Breast epithelium (tissue), 4 donors: ENCODE results near the gene BLOC1S2. TPM values are rescaled to one million over a fixed set of nuclear protein-coding genes. Genes with fewer than 3 reads are reported as not detected.
"Not testable (repeated sequence)": the region's sequence is repeated elsewhere in the genome, so short reads cannot be mapped to it uniquely, and the experiment has no call there.

Experiments
- DNase-seq, 2 donors: peaks; one replicate each; pipeline ENCODE4 v3.0.0-alpha.2; 2019; ENCODE audit warnings: low spot score in 2 of 2
- H3K27ac ChIP-seq, 2 donors: fragments of 200-600 bp; sonication (generic) in 1 of 2; one replicate each; pipeline ENCODE4 v1.5.1; 2016 to 2019; ENCODE audit warnings: mild to moderate bottlenecking in 1 of 2
- H3K27me3 ChIP-seq, 2 donors: fragments of 200-600 bp; sonication (generic) in 1 of 2; one replicate each; pipeline versions ENCODE4 v1.5.1 to v1.6.0; 2017 to 2019; ENCODE audit warnings: control low read depth in 1 of 2, mild to moderate bottlenecking in 1 of 2
- H3K36me3 ChIP-seq: fragments of 200-600 bp; one replicate; pipeline ENCODE4 v1.5.1; 2019
- H3K4me1 ChIP-seq, 2 donors: fragments of 200-600 bp; sonication (generic); one replicate each; pipeline ENCODE4 v1.5.1; 2016 to 2019; ENCODE audit warnings: control low read depth in 1 of 2
- H3K4me3 ChIP-seq, 3 donors: fragments of 200-600 bp; sonication (generic); 1 replicate in 2 of 3; 2 replicates in 1 of 3; pipeline ENCODE4 v1.5.1; 2016 to 2019; ENCODE audit warnings: mild to moderate bottlenecking in 3 of 3, moderate library complexity in 2 of 3
- H3K9me3 ChIP-seq, 2 donors: fragments of 200-600 bp; sonication (generic) in 1 of 2; one replicate each; pipeline ENCODE4 v1.5.1; 2016 to 2019; ENCODE audit warnings: control low read depth in 1 of 2
- POLR2A ChIP-seq: fragments of 450-650 bp; IDR thresholded peaks from one replicate; pipeline ENCODE4 v1.6.1; 2016; ENCODE audit warnings: antibody characterized with exemption, mild to moderate bottlenecking, moderate library complexity
- POLR2AphosphoS5 ChIP-seq, 3 donors: sonication (generic); formaldehyde crosslinking; IDR thresholded peaks; one replicate each; pipeline ENCODE4 v1.6.1; 2017; ENCODE audit warnings: antibody characterized with exemption in 3 of 3
- intact Hi-C: fragments of 100-400 bp; cut with DNase I; formaldehyde crosslinking; loops from one replicate; pipeline ENCODE4 v1.15.1; 2023; ENCODE audit warnings: low total_unique reads
- total RNA-seq, 3 donors: library from RNA; depleted of rRNA; stranded (reverse); fragments of >200 nt; gene quantifications; one replicate each; pipeline ENCODE4 v1.1.0, GENCODE V29; 2016
- TF ChIP-seq, protein P1 (sequence below), 3 donors: fragments of 450-650 bp; IDR thresholded peaks; one replicate each; pipeline ENCODE4 v1.5.1; 2016 to 2017; ENCODE audit warnings: antibody characterized with exemption in 3 of 3, mild to moderate bottlenecking in 3 of 3, moderate library complexity in 3 of 3

Gene BLOC1S2
- total RNA-seq, 3 donors from 2014 or later, result 25.9 to 28.0 (median 26.5) TPM

DNA sequence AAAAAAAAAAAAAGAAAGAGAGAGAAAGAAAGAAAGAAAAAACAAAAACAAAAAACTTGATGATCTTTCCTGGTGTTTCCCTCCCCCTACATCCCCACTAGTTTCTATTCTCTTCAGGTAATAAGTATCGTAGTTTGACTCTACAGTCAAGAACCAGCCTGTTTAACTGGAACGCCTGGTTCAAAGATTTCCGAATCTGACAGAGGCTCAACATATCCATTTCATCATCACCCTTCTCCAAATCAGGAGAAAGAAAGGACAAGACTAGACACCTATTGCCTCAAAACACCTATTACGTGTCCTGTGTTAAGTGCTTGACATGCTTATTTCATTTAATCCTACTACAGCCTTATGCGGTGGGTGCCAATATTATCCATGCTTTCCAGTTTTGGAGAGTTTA is 20.4 kb upstream of the BLOC1S2 start:
- TF ChIP-seq POLR2A (no peak), POLR2AphosphoS5 (IDR thresholded peaks at IDR 0.05) (no peak)
- TF ChIP-seq, protein P1, sequence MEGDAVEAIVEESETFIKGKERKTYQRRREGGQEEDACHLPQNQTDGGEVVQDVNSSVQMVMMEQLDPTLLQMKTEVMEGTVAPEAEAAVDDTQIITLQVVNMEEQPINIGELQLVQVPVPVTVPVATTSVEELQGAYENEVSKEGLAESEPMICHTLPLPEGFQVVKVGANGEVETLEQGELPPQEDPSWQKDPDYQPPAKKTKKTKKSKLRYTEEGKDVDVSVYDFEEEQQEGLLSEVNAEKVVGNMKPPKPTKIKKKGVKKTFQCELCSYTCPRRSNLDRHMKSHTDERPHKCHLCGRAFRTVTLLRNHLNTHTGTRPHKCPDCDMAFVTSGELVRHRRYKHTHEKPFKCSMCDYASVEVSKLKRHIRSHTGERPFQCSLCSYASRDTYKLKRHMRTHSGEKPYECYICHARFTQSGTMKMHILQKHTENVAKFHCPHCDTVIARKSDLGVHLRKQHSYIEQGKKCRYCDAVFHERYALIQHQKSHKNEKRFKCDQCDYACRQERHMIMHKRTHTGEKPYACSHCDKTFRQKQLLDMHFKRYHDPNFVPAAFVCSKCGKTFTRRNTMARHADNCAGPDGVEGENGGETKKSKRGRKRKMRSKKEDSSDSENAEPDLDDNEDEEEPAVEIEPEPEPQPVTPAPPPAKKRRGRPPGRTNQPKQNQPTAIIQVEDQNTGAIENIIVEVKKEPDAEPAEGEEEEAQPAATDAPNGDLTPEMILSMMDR (IDR thresholded peaks at IDR 0.05), result no peak
- DNase-seq, result no peak
- Histone ChIP-seq H3K4me3 (no peak overlapping the region), H3K27ac (no peak overlapping the region), H3K27me3 (peaks cover 0 to 22% of the 10 kb centered on the region in 2 donors), H3K36me3 (no peaks in the 10 kb centered on the region), H3K9me3 (no peaks in the 10 kb centered on the region), H3K4me1 (no peaks in the 10 kb centered on the region)
- intact Hi-C loops, result no loop called here

DNA sequence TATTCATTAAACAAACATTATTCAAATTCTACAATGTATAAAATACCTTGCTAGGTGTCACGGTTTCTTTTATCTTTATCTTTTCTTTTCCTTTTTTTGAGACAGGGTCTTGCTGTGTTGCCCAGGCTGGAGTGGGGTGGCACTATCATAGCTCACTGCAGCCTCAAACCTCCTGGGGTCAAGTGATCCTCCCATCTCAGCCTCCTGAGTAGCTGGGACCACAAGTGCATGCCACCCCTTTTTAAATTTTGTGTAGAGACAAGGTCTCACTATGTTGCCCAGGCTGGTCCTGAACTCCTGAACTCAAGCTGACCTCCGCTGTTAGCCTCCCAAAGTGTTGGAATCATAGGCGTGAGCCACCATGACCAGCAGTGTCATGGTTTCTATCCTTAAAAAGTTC is 17.9 kb upstream of the BLOC1S2 start:
- TF ChIP-seq POLR2A (no peak), POLR2AphosphoS5 (IDR thresholded peaks at IDR 0.05) (no peak)
- TF ChIP-seq, protein P1 (IDR thresholded peaks at IDR 0.05), result no peak
- H3K27ac ChIP-seq, result no peak overlapping the region
- no peak for DNase-seq
- H3K4me1 ChIP-seq, result no peaks in the 10 kb centered on the region
- intact Hi-C loops, result no loop called here
- peaks cover 0 to 22% of the 10 kb centered on the region in 2 donors for H3K27me3 ChIP-seq
- no peaks in the 10 kb centered on the region for H3K9me3 ChIP-seq
- no peak overlapping the region for H3K4me3 ChIP-seq
- H3K36me3 ChIP-seq, result no peaks in the 10 kb centered on the region

DNA sequence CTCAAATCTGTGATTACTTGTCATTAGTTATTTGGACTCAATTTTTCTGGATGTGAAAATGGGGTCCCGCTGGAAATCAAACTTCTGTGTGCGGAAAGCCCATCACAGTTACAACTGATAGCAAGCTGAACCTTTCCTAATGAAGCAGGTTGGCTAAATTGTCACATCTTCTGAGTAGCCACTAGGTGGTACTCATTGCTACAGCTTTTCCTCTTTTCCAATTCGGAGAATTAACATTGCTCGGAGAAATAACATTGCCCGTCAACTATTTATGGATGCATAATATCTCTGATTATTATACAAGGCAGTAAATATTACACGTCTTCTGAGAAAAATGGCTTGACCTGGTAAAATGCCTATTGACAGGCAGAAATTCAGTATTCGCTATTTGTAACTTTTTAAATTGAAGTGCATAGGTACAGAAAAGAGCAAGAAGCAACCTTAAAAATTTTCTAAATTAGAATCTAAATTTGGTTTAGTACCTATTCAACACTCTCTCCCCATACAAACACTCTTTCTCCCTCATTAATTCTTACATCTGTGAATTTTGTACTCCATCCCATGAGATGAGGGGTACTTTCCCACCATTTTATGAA is 17.3 kb upstream of the BLOC1S2 start:
- TF ChIP-seq, protein P1 (IDR thresholded peaks at IDR 0.05), result peak in 2 of 3 donors; percentile 39 to 47
- TF ChIP-seq POLR2AphosphoS5 (IDR thresholded peaks at IDR 0.05) (no peak), POLR2A (no peak)
- no peak overlapping the region for H3K4me3 ChIP-seq
- DNase-seq, result no peak
- H3K36me3 ChIP-seq, result no peaks in the 10 kb centered on the region
- H3K4me1 ChIP-seq, result no peaks in the 10 kb centered on the region
- H3K9me3 ChIP-seq, result no peaks in the 10 kb centered on the region
- no peak overlapping the region for H3K27ac ChIP-seq
- H3K27me3 ChIP-seq, result peaks cover 0 to 22% of the 10 kb centered on the region in 2 donors
- intact Hi-C loops, result no loop called here

DNA sequence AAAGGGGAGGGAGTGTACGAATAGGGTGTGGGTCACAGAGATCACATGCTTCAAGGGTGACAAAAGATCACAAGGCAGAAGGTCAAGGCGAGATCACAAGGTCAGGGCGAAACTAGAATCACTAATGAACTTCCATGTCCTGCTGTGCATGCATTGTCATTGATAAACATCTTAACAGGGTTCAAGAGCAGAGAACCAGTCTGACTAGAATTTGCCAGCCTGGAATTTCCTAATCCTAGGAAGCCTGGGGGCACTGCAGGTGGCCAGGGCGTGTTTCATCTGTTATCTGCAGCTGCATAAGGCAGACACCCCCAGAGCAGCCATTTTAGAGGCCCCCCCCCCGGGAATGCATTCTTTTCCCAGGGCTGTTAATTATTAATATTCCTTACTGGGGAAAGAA is 14.6 kb upstream of the BLOC1S2 start:
- H3K36me3 ChIP-seq, H3K4me3 ChIP-seq, DNase-seq, H3K4me1 ChIP-seq, intact Hi-C loops, H3K27ac ChIP-seq, H3K9me3 ChIP-seq: not testable (repeated sequence)
- H3K27me3 ChIP-seq, result peaks cover 0 to 22% of the 10 kb centered on the region in 2 donors

DNA sequence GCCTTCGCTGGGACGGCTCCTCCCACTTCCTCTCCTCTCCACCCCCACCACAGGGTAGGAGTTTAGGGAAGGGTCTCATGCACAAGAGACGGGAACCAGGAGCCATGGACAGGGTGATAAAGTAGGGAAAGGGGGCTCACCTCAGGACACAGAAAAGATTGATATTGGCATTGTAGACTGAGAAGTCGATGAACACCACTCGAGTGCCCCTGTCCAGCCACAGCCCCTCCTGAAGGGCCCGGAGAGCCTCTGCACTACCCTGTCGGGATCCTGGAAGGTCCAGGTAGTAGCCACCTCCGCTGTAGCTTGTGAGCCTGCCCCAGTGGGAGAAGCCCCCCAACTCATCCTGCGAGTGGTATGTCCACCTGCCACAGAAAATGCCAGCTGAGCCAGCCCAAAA is 10.8 kb upstream of the BLOC1S2 start:
- no peaks in the 10 kb centered on the region for H3K9me3 ChIP-seq
- H3K4me3 ChIP-seq, result no peak overlapping the region
- TF ChIP-seq POLR2AphosphoS5 (IDR thresholded peaks at IDR 0.05) (no peak), POLR2A (no peak)
- TF ChIP-seq, protein P1 (IDR thresholded peaks at IDR 0.05), result no peak
- intact Hi-C loops, result no loop called here
- DNase-seq, result no peak
- peaks cover 0 to 8% of the 10 kb centered on the region in 2 donors for H3K27me3 ChIP-seq
- no peak overlapping the region for H3K27ac ChIP-seq
- no peaks in the 10 kb centered on the region for H3K36me3 ChIP-seq
- H3K4me1 ChIP-seq, result no peaks in the 10 kb centered on the region

DNA sequence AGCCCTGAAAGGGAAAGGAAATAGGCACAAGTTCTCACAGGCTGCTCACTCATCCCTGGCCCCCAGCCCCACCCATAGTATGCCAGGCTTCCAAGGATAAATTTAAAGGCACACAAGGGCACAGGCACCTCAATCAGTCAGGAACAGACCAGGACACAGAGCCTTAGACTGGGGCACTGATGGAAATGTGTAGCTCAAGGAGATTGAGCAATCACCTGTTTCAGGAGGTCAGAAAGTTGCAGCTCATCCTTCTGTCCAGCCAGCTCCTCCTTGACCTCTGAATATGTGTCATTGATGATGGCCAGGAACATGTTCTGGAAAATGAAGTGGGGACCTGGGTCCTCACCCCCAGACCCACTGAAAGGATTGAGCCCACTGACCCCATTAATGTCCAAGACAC is 6.6 kb upstream of the BLOC1S2 start:
- intact Hi-C loops, result no loop called here
- Histone ChIP-seq H3K4me1 (no peaks in the 10 kb centered on the region), H3K27me3 (peaks cover 0 to 8% of the 10 kb centered on the region in 2 donors), H3K9me3 (no peaks in the 10 kb centered on the region), H3K27ac (no peak overlapping the region), H3K36me3 (no peaks in the 10 kb centered on the region), H3K4me3 (no peak overlapping the region)
- DNase-seq, result no peak
- TF ChIP-seq POLR2A, result no peak

DNA sequence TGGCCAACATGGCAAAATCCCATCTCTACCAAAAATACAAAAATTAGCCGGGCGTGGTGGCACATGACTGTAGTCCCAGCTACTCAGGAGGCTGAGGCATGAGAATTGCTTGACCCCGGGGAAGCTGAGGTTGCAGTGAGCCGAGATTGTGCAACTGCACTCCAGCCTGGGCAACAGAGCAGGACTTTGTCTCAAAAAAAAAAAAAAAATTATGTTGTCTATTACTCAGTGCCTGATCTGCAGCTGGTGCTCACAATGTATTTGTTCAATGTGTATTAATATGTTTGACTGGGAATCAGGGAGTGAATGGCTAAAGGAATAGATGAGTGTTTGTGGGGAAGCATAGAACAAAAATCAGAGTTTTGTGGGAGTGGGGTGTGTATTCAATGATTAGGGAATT is 5.8 kb upstream of the BLOC1S2 start:
- H3K27me3 ChIP-seq, intact Hi-C loops, H3K27ac ChIP-seq, DNase-seq, H3K4me1 ChIP-seq, H3K36me3 ChIP-seq, H3K9me3 ChIP-seq, H3K4me3 ChIP-seq: not testable (repeated sequence)
